Endothelial cell of umbilical vein (primary cell): ENCODE measurements around the gene ARHGEF10L. TPM values are rescaled to one million over a fixed set of nuclear protein-coding genes. Genes with fewer than 3 reads are reported as not detected.

Source experiments
- BruUV-seq: library from RNA; stranded (reverse); fragments of 400-500 nt; replicated peaks from 2 replicates; lab custom pipeline; 2021; lab: Mats Ljungman, UMichigan
- CTCF ChIA-PET: fragments of 300-600, 350-600 bp; sonication (Branson Sonifier 250); formaldehyde crosslinking; loops from one replicate; lab custom pipeline; 2021; ENCODE audit warnings: antibody characterized with exemption, inconsistent platforms; lab: Charles Lee
- POLR2A ChIA-PET: fragments of 300-600, 350-600 bp; sonication (Branson Sonifier 250); formaldehyde crosslinking; loops from one replicate; lab custom pipeline; 2021; ENCODE audit warnings: antibody characterized with exemption, inconsistent platforms; lab: Charles Lee
- DNase-seq: peaks from one replicate; pipeline ENCODE4 v3.0.0-alpha.2; 2011; ENCODE audit warnings: low read depth, low spot score
- FAIRE-seq: peaks from 2 replicates; lab custom pipeline; 2011; peaks lifted over from hg19 to GRCh38; lab: Jason Lieb, UNC
- H2AFZ ChIP-seq: 2 replicates; pipeline ENCODE4 v1.6.0; 2012; ENCODE audit warnings: low read depth, low read length, control low read depth, inconsistent platforms
- H3K27ac ChIP-seq: 2 replicates; pipeline ENCODE4 v1.5.1; 2011; ENCODE audit warnings: low read depth, mild to moderate bottlenecking, control low read depth, low read length, moderate library complexity; ENCODE audit not compliant: insufficient read depth
- H3K27me3 ChIP-seq, 2 experiments: 2 replicates each; pipeline versions ENCODE4 v1.6.0 to v1.6.1; 2011; ENCODE audit warnings: low read length in 2 of 2, mixed read lengths in 1 of 2; ENCODE audit not compliant: control insufficient read depth in 2 of 2, insufficient read depth in 2 of 2
- H3K36me3 ChIP-seq, 2 experiments: 2 replicates in 1 of 2; 3 replicates in 1 of 2; pipeline ENCODE4 v1.5.1; 2011; ENCODE audit warnings: low read length in 2 of 2, mild to moderate bottlenecking in 1 of 2, moderate library complexity in 1 of 2; ENCODE audit not compliant: control insufficient read depth in 2 of 2, insufficient read depth in 2 of 2; ENCODE audit errors: extremely low read depth in 1 of 2
- H3K4me1 ChIP-seq: 3 replicates; pipeline ENCODE4 v1.5.1; 2011; ENCODE audit warnings: mild to moderate bottlenecking, low read length; ENCODE audit not compliant: control insufficient read depth, insufficient read depth; ENCODE audit errors: extremely low read depth
- H3K4me2 ChIP-seq: 2 replicates; pipeline ENCODE4 v1.6.1; 2011; ENCODE audit warnings: low read length, control low read depth, mixed read lengths; ENCODE audit not compliant: insufficient read depth
- H3K4me3 ChIP-seq, 3 experiments: fragments of 200-600 bp in 1 of 3; sonication (generic), shearing (Covaris generic) in 1 of 3; replicated peaks in 1 of 3; 2 replicates each; pipeline ENCODE4 v1.5.1; 2011 to 2016; ENCODE audit warnings: control low read depth in 3 of 3, low read length in 3 of 3, mild to moderate bottlenecking in 2 of 3, inconsistent platforms in 1 of 3, low read depth in 1 of 3, moderate library complexity in 1 of 3; ENCODE audit not compliant: insufficient read depth in 1 of 3
- H3K79me2 ChIP-seq: 2 replicates; pipeline ENCODE4 v1.6.0; 2012; ENCODE audit warnings: low read length, inconsistent platforms; ENCODE audit not compliant: control insufficient read depth, insufficient read depth
- H3K9ac ChIP-seq: replicated peaks from 2 replicates; pipeline ENCODE3; 2011; ENCODE audit warnings: low read length, control low read depth; ENCODE audit not compliant: insufficient read depth; ENCODE audit errors: extremely low read depth
- H3K9me1 ChIP-seq: replicated peaks from 3 replicates; pipeline ENCODE4 v1.6.0; 2011; ENCODE audit warnings: mild to moderate bottlenecking, low read length; ENCODE audit not compliant: control insufficient read depth, insufficient read depth; ENCODE audit errors: extremely low read depth
- H3K9me3 ChIP-seq: replicated peaks from 2 replicates; pipeline ENCODE4 v1.5.1; 2012; ENCODE audit warnings: low read length, inconsistent platforms; ENCODE audit not compliant: control insufficient read depth, insufficient read depth
- H4K20me1 ChIP-seq: replicated peaks from 2 replicates; pipeline ENCODE3; 2011; ENCODE audit warnings: mild to moderate bottlenecking, low read length; ENCODE audit not compliant: control insufficient read depth, insufficient read depth; ENCODE audit errors: extremely low read depth
- JUN ChIP-seq: IDR thresholded peaks from 2 replicates; pipeline ENCODE4 v1.6.1; 2011; ENCODE audit warnings: borderline replicate concordance, low read depth; ENCODE audit not compliant: insufficient read length, insufficient read depth
- MYC ChIP-seq: IDR thresholded peaks from one replicate; pipeline ENCODE4 v1.6.1; 2011; ENCODE audit warnings: mild to moderate bottlenecking, low read depth, low read length
- POLR2A ChIP-seq: IDR thresholded peaks from 2 replicates; pipeline ENCODE4 v1.6.1; 2012; ENCODE audit warnings: low read depth, mild to moderate bottlenecking, control low read depth, low read length
- POLR2AphosphoS5 ChIP-seq: IDR thresholded peaks from 2 replicates; pipeline ENCODE4 v1.6.1; 2012; ENCODE audit warnings: low read depth, mild to moderate bottlenecking, control low read depth, low read length, moderate library complexity; ENCODE audit not compliant: insufficient read depth
- dilution Hi-C: fragments of 300-500 bp; cut with MboI; formaldehyde crosslinking; loops from one replicate; pipeline ENCODE4 v1.15.0; 2019; ENCODE audit warnings: low sequenced_read_pairs; ENCODE audit not compliant: extremely low pct_ligation_motif_present
- intact Hi-C: fragments of 100-400 bp; cut with micrococcal nuclease; formaldehyde crosslinking; loops from one replicate; pipeline ENCODE4 v1.10.0; 2022
- polyA plus RNA-seq, 4 experiments: library from polyadenylated mRNA; depleted of rRNA in 3 of 4; stranded (reverse) in 3 of 4; unstranded in 1 of 4; fragments of >200 nt; gene quantifications; 2 replicates each; pipeline versions ENCODE4 v1.2.1 to v1.2.3, GENCODE V29; 2011 to 2012; ENCODE audit warnings: missing spikeins in 1 of 4
- total RNA-seq: library from RNA; stranded (reverse); gene quantifications from 2 replicates; pipeline ENCODE4 v1.2.3, GENCODE V29; 2021
- TF ChIP-seq, protein P1 (sequence below): IDR thresholded peaks from 2 replicates; pipeline ENCODE4 v1.6.1; 2011; ENCODE audit not compliant: insufficient read depth, insufficient read length
- TF ChIP-seq, protein P2 (sequence below), 2 donors: IDR thresholded peaks; 1 replicate in 1 of 2; 2 replicates in 1 of 2; pipeline ENCODE4 v1.5.1; 2011; ENCODE audit warnings: low read length in 2 of 2, mild to moderate bottlenecking in 2 of 2, moderate library complexity in 2 of 2, control low read depth in 1 of 2, inconsistent platforms in 1 of 2, low read depth in 1 of 2; ENCODE audit not compliant: insufficient read depth in 1 of 2; ENCODE audit errors: extremely low read depth in 1 of 2

Gene ARHGEF10L
- total and polyA plus RNA-seq, 2 donors (not counting 3 experiments of a cell fraction or from before 2014, with no cell fraction given), result 1.9 to 5.2 TPM

DNA sequence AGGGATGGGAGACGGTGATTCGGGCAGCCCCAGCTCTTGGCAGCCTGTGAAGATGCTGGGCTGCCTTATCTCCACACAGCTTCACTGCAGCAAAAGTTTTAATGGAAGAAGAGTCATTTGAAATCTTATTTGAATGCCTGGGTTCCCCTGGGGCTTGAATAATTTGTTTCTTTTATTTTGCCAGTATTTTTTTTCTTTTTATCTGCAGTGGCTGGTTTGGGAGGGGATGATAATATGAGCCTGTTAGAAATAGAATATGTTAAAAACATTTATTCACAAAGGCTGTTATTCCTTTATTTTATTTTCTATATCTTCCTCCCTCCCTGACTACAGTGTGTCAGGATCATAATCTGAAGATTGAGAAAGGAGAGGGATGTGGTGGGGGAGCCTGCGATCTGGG is 103.4 kb downstream of the ARHGEF10L start:
- Histone ChIP-seq H2AFZ (no peak overlapping the region), H3K79me2 (no peaks in the 10 kb centered on the region), H3K27me3 (no peaks in the 10 kb centered on the region), H3K4me1 (no peaks in the 10 kb centered on the region), H3K9me3 (no peaks in the 10 kb centered on the region), H3K27ac (no peak overlapping the region), H3K4me2 (no peak overlapping the region), H3K36me3 (no peaks in the 10 kb centered on the region), H3K9me1 (no peaks in the 10 kb centered on the region), H3K4me3 (no peak overlapping the region), H3K9ac (no peak overlapping the region), H4K20me1 (no peaks in the 10 kb centered on the region)
- DNase-seq, result no peak
- intact Hi-C loops (no loop called here), dilution Hi-C loops (no loop called here)
- POLR2A ChIA-PET, result no interaction called here
- BruUV-seq, result no TSS peak
- CTCF ChIA-PET, result no interaction called here
- TF ChIP-seq, protein P1, sequence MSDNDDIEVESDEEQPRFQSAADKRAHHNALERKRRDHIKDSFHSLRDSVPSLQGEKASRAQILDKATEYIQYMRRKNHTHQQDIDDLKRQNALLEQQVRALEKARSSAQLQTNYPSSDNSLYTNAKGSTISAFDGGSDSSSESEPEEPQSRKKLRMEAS, result no peak
- TF ChIP-seq POLR2A (no peak), MYC (no peak), JUN (no peak), POLR2AphosphoS5 (no peak)
- TF ChIP-seq, protein P2, sequence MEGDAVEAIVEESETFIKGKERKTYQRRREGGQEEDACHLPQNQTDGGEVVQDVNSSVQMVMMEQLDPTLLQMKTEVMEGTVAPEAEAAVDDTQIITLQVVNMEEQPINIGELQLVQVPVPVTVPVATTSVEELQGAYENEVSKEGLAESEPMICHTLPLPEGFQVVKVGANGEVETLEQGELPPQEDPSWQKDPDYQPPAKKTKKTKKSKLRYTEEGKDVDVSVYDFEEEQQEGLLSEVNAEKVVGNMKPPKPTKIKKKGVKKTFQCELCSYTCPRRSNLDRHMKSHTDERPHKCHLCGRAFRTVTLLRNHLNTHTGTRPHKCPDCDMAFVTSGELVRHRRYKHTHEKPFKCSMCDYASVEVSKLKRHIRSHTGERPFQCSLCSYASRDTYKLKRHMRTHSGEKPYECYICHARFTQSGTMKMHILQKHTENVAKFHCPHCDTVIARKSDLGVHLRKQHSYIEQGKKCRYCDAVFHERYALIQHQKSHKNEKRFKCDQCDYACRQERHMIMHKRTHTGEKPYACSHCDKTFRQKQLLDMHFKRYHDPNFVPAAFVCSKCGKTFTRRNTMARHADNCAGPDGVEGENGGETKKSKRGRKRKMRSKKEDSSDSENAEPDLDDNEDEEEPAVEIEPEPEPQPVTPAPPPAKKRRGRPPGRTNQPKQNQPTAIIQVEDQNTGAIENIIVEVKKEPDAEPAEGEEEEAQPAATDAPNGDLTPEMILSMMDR (IDR thresholded peaks at IDR 0.05; ENCODE audit: extremely low read depth in 1 of 2, insufficient read depth in 1 of 2, low read depth in 1 of 2, low read length in 2 of 2), result no peak
- FAIRE-seq, result no peak
